ENCODE data around the gene TULP4.

The TULP4 gene

GRCh38 chr6:158377860-158378259, 65.6 kb downstream of the TULP4 start:
- Histone ChIP-seq H3K4me3 (ENCODE audit: low read length, poor library complexity, severe bottlenecking) (no peak overlapping the region), H3K27me3 (ENCODE audit: insufficient read depth, low read length, poor library complexity, severe bottlenecking) (no peaks in the 10 kb centered on the region), H3K9me2 (replicated peaks; ENCODE audit: low read depth, low read length) (no peaks in the 10 kb centered on the region), H3K9me3 (ENCODE audit: insufficient read depth, low read depth, low read length) (no peaks in the 10 kb centered on the region), H4K20me1 (ENCODE audit: insufficient read depth, low read length, poor library complexity, severe bottlenecking) (no peaks in the 10 kb centered on the region), H3K4me1 (ENCODE audit: insufficient read depth, low read length, poor library complexity, severe bottlenecking) (no peaks in the 10 kb centered on the region), H3F3A (ENCODE audit: low read depth) (no peaks in the 10 kb centered on the region), H3K79me2 (ENCODE audit: insufficient read depth, low read length) (no peaks in the 10 kb centered on the region), H3K36me3 (ENCODE audit: insufficient read depth, low read length) (no peaks in the 10 kb centered on the region), H3K4me2 (ENCODE audit: low read depth, low read length, poor library complexity, severe bottlenecking) (no peak overlapping the region), H2AFZ (ENCODE audit: low read length) (no peak overlapping the region), H3K9ac (ENCODE audit: low read depth, low read length, poor library complexity, severe bottlenecking) (no peak overlapping the region)
- no peak for TF ChIP-seq EZH2phosphoT487 (IDR thresholded peaks at IDR 0.05; ENCODE audit: borderline replicate concordance)
- no peak for TF ChIP-seq CTCF (conservative IDR thresholded peaks at IDR 0.05; ENCODE audit: low read length)

GRCh38 chr6:158379336-158379735, 67.1 kb downstream of the TULP4 start:
- Histone ChIP-seq H3K79me2 (ENCODE audit: insufficient read depth, low read length) (no peaks in the 10 kb centered on the region), H3K4me3 (ENCODE audit: low read length, poor library complexity, severe bottlenecking) (no peak overlapping the region), H3K27me3 (ENCODE audit: insufficient read depth, low read length, poor library complexity, severe bottlenecking) (no peaks in the 10 kb centered on the region), H3K9me3 (ENCODE audit: insufficient read depth, low read depth, low read length) (no peaks in the 10 kb centered on the region), H3K4me2 (ENCODE audit: low read depth, low read length, poor library complexity, severe bottlenecking) (no peak overlapping the region), H3K9ac (ENCODE audit: low read depth, low read length, poor library complexity, severe bottlenecking) (no peak overlapping the region), H3K9me2 (replicated peaks; ENCODE audit: low read depth, low read length) (no peaks in the 10 kb centered on the region), H2AFZ (ENCODE audit: low read length) (no peak overlapping the region), H3F3A (ENCODE audit: low read depth) (no peaks in the 10 kb centered on the region), H3K36me3 (ENCODE audit: insufficient read depth, low read length) (no peaks in the 10 kb centered on the region), H4K20me1 (ENCODE audit: insufficient read depth, low read length, poor library complexity, severe bottlenecking) (no peaks in the 10 kb centered on the region), H3K4me1 (ENCODE audit: insufficient read depth, low read length, poor library complexity, severe bottlenecking) (no peaks in the 10 kb centered on the region)
- TF ChIP-seq EZH2phosphoT487 (IDR thresholded peaks at IDR 0.05; ENCODE audit: borderline replicate concordance) (no peak), CTCF (conservative IDR thresholded peaks at IDR 0.05; ENCODE audit: low read length) (no peak)

GRCh38 chr6:158381214-158381613, 68.9 kb downstream of the TULP4 start:
- no peak for TF ChIP-seq EZH2phosphoT487 (IDR thresholded peaks at IDR 0.05; ENCODE audit: borderline replicate concordance)
- TF ChIP-seq CTCF (conservative IDR thresholded peaks at IDR 0.05; ENCODE audit: low read length): no peak
- Histone ChIP-seq H4K20me1 (ENCODE audit: insufficient read depth, low read length, poor library complexity, severe bottlenecking) (no peaks in the 10 kb centered on the region), H3K27me3 (ENCODE audit: insufficient read depth, low read length, poor library complexity, severe bottlenecking) (no peaks in the 10 kb centered on the region), H3K4me1 (ENCODE audit: insufficient read depth, low read length, poor library complexity, severe bottlenecking) (no peaks in the 10 kb centered on the region), H3K79me2 (ENCODE audit: insufficient read depth, low read length) (no peaks in the 10 kb centered on the region), H3F3A (ENCODE audit: low read depth) (no peaks in the 10 kb centered on the region), H3K36me3 (ENCODE audit: insufficient read depth, low read length) (no peaks in the 10 kb centered on the region), H3K9me2 (replicated peaks; ENCODE audit: low read depth, low read length) (no peaks in the 10 kb centered on the region), H3K4me2 (ENCODE audit: low read depth, low read length, poor library complexity, severe bottlenecking) (no peak overlapping the region), H3K9ac (ENCODE audit: low read depth, low read length, poor library complexity, severe bottlenecking) (no peak overlapping the region), H2AFZ (ENCODE audit: low read length) (no peak overlapping the region), H3K9me3 (ENCODE audit: insufficient read depth, low read depth, low read length) (no peaks in the 10 kb centered on the region), H3K4me3 (ENCODE audit: low read length, poor library complexity, severe bottlenecking) (no peak overlapping the region)

Data from Loucy (cell line).